Panc1 (cell line): ENCODE measurements around the gene SPATA46.

ENCODE experiments used
- POLR2AphosphoS5 ChIP-seq: IDR thresholded peaks from 2 replicates; pipeline ENCODE4 v1.6.1; 2012; ENCODE audit warnings: mild to moderate bottlenecking, low read depth, low read length, moderate library complexity
- REST ChIP-seq, 2 experiments: IDR thresholded peaks; 2 replicates each; pipeline ENCODE4 v1.6.1; 2011 to 2012; ENCODE audit warnings: low read depth in 2 of 2, control low read depth in 1 of 2, low read length in 1 of 2, mild to moderate bottlenecking in 1 of 2, moderate library complexity in 1 of 2; ENCODE audit not compliant: insufficient read depth in 1 of 2
- SIN3A ChIP-seq: IDR thresholded peaks from 2 replicates; pipeline ENCODE4 v1.6.1; 2012; ENCODE audit warnings: low read depth, mild to moderate bottlenecking, low read length, moderate library complexity, borderline replicate concordance; ENCODE audit not compliant: insufficient read depth
- TCF7L2 ChIP-seq: IDR thresholded peaks from 2 replicates; pipeline ENCODE4 v1.6.1; 2011; ENCODE audit warnings: mild to moderate bottlenecking, low read depth, low read length, inconsistent platforms
- TF ChIP-seq, protein P1 (sequence below): fragments of 450-650 bp; IDR thresholded peaks from 2 replicates; pipeline ENCODE4 v1.5.1; 2017; ENCODE audit warnings: mild to moderate bottlenecking

DNA sequence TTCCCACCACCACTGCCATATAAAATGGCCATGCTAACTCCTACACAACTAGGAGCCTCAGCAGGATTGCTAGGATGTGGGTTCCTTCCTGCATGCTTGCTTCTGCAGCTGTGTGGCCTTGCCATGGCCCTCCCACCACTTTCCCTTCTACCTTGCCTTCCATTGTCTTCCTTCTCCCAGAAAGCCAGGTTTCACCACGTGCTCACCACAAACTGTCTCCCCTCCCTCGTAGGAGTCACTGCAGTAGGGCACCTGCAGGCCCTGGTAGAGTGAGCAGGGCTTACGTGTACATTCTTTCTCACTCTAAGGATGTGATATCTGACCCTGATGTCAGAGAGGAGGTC, 8.6 kb upstream of the SPATA46 start:
- TF ChIP-seq POLR2AphosphoS5 (no peak), REST (IDR thresholded peaks at IDR 0.05; ENCODE audit: insufficient read depth in 1 of 2, low read depth in 2 of 2, low read length in 1 of 2) (no peak), SIN3A (no peak), TCF7L2 (no peak)
- TF ChIP-seq, protein P1, sequence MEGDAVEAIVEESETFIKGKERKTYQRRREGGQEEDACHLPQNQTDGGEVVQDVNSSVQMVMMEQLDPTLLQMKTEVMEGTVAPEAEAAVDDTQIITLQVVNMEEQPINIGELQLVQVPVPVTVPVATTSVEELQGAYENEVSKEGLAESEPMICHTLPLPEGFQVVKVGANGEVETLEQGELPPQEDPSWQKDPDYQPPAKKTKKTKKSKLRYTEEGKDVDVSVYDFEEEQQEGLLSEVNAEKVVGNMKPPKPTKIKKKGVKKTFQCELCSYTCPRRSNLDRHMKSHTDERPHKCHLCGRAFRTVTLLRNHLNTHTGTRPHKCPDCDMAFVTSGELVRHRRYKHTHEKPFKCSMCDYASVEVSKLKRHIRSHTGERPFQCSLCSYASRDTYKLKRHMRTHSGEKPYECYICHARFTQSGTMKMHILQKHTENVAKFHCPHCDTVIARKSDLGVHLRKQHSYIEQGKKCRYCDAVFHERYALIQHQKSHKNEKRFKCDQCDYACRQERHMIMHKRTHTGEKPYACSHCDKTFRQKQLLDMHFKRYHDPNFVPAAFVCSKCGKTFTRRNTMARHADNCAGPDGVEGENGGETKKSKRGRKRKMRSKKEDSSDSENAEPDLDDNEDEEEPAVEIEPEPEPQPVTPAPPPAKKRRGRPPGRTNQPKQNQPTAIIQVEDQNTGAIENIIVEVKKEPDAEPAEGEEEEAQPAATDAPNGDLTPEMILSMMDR = no peak
